Astrocyte of the cerebellum (primary cell): ENCODE results near the gene ZDHHC17.
A peak's percentile ranks its signal among the peaks of the same experiment; 100 is the strongest.

Experiments
- DNase-seq: peaks from one replicate; pipeline ENCODE4 v3.0.0-alpha.2; 2011; ENCODE audit warnings: low read depth
- H3K4me3 ChIP-seq: 2 replicates; pipeline ENCODE4 v1.5.1; 2011; ENCODE audit warnings: mild to moderate bottlenecking, low read depth, low read length, moderate library complexity
- in situ Hi-C: cut with HindIII; loops from 2 replicates; pipeline ENCODE4 v1.10.0; 2017; ENCODE audit warnings: low sequenced_read_pairs
- TF ChIP-seq, protein P1 (sequence below): IDR thresholded peaks from 2 replicates; pipeline ENCODE4 v1.5.1; 2012; ENCODE audit warnings: low read length, low read depth, moderate library complexity, mild to moderate bottlenecking; ENCODE audit errors: missing control alignments

The ZDHHC17 gene

DNA sequence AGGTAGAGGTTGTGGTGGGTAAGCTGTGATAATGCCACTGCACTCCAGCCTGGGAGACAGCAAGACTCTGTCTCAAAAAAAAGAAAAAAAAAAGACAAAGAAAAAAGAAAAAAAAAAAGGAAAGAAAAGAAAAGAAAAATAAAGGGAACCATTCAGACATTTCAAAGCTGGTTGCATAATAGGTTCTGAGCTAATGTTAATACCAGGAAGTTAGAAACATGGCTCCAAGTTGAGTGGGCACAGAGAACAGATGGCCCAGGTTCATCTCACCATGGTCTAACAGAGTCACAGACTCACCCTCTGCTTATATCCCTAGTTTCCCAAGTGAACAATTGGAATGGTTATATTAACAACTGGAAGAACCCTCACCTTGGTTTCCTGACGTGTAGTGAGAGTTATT is 17.4 kb upstream of the ZDHHC17 start:
- in situ Hi-C loops = no loop called here
- TF ChIP-seq, protein P1, sequence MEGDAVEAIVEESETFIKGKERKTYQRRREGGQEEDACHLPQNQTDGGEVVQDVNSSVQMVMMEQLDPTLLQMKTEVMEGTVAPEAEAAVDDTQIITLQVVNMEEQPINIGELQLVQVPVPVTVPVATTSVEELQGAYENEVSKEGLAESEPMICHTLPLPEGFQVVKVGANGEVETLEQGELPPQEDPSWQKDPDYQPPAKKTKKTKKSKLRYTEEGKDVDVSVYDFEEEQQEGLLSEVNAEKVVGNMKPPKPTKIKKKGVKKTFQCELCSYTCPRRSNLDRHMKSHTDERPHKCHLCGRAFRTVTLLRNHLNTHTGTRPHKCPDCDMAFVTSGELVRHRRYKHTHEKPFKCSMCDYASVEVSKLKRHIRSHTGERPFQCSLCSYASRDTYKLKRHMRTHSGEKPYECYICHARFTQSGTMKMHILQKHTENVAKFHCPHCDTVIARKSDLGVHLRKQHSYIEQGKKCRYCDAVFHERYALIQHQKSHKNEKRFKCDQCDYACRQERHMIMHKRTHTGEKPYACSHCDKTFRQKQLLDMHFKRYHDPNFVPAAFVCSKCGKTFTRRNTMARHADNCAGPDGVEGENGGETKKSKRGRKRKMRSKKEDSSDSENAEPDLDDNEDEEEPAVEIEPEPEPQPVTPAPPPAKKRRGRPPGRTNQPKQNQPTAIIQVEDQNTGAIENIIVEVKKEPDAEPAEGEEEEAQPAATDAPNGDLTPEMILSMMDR = no peak
- no peak overlapping the region for H3K4me3 ChIP-seq
- no peak for DNase-seq

DNA sequence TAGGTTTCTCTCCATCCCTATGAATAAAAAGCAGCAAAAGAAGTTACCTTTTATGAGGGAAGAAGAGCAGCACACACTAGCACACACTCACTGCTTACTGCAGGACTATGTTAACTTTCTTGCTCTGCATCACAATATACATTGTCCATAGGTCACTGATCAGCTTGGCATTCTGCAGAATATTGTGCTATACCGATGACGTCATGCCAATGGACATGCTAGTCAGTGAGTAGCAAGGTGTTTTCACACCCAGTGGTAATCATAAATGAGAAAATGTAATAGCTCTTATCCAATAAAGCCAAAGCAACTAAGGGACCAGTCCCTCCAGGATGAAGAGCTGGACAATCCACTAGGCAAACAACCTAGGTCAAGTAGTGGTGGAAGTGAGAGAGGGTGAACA is 16.7 kb upstream of the ZDHHC17 start:
- DNase-seq = no peak
- in situ Hi-C loops = no loop called here
- no peak overlapping the region for H3K4me3 ChIP-seq
- TF ChIP-seq, protein P1 = no peak

DNA sequence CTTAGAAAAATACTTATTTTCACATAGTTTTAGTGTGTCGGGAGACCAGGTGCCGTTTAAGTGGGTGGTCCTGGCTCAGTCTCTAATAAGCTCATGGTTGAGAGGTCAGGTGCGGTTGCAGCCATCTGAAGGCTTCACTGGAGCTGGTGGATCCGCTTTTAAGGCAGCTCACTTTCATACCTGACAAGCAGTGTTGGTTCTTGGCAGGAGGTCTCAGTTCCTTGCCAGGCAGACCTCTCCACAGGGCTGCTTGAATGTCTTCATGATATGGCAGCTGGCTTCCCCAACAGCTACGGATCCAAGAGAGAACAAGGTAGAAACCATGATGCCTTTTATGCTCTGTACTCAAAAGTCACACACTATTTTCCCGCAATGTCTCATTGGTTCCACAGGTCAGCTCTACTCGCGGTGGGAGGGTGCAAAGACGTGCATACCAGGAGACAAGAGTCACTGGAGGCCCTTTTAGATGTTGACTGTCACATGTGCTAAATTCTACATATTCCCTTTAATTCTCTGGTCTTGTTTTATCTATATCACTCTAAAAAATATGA is 8.0 kb upstream of the ZDHHC17 start:
- TF ChIP-seq, protein P1 = no peak
- in situ Hi-C loops = no loop called here

DNA sequence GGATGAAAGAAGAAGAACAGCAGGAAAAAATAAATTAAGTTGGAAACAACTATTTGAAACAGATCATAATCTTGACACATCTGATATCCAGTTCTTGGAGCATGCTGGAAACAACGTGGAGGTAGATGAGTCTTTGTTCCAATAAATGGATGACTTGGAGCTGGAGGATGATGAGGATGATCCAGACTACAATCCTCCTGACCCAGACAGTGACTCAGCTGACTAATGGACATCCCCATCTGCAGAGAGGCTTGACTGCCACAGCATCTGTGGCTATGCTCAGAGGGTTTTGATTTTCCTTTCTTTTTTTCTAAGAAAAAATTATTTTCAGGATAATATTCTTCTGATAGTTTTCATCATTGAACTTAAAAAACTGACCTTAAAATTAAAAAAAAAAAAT is 6.2 kb upstream of the ZDHHC17 start:
- H3K4me3 ChIP-seq = no peak overlapping the region
- TF ChIP-seq, protein P1 = no peak
- DNase-seq = no peak
- in situ Hi-C loops = no loop called here

More for the DNA sequence above, 8.0 kb upstream of the ZDHHC17 start:
- no peak for DNase-seq
- no peak overlapping the region for H3K4me3 ChIP-seq

DNA sequence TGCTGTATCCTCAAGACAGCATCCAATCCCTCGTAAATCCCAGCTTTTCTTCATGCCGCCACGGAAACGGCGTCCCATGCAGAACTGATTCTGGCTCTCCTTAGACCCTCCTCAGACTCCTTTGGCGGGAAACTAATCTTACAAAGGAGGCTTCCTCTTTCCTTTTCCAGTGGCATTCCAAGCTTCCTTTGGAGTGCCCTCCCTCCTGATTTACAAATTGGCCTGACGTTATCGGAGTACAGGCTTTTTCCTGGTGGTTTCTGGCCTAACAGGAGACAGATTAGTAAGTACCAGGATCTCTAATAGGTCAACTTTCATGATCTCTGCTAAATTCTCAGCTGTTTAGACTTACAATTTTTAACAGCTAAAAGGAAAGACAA is 1.3 kb upstream of the ZDHHC17 start:
- TF ChIP-seq, protein P1 = no peak
- DNase-seq = no peak
- H3K4me3 ChIP-seq = no peak overlapping the region
- in situ Hi-C loops = no loop called here

DNA sequence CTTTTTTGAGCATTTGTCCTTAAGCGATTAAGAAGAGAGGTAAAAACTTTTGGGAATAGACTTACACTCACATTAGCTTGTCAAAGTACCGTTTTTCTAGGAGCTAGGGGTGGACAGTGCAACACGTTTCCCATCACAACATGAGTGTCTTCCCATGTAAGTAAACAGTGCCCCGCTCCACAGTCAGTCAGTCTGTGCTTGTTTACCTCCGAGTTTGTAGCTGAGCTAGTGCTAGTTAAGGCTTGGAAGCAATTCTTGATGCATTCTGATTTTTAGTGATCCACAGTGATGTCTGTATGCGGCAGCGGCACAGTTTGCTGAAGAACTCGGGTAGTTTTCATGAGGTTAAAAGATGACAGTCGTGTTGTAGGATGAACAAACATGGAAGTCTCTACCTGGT is 941 bp downstream of the ZDHHC17 start:
- in situ Hi-C loops = no loop called here
- TF ChIP-seq, protein P1 = no peak
- peak overlapping the region; percentile 90 for H3K4me3 ChIP-seq
- DNase-seq = no peak

DNA sequence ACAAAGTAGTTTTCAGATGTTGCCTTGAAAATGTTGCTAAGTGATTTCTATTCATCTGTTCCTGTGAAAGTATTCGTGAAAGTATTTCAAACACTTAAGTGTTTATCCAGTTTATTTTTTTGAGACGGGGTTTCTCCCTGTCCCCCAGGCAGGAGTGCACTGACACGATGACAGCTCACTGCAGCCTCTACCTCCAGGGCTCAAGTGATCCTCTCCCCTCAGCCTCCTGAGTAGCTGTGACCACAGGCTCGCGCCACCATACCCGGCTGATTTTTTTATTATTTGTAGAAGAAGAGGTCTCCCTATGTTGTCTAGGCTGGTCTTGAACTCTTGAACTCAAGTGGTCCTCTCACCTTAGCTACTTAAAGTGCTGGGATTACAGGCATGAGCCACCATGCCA is 1.7 kb downstream of the ZDHHC17 start:
- no peak for DNase-seq
- in situ Hi-C loops = no loop called here
- TF ChIP-seq, protein P1 = no peak
- H3K4me3 ChIP-seq = peak overlapping the region; percentile 90
